Tibial artery (tissue), 4 donors: Measurements from ENCODE around the gene KRT82.

Experiments
- DNase-seq, 2 donors: peaks; one replicate each; pipeline ENCODE4 v3.0.0-alpha.2; 2019
- H3K27ac ChIP-seq, 2 donors: fragments of 200-600 bp; sonication (generic) in 1 of 2; 1 replicate in 1 of 2; 2 replicates in 1 of 2; pipeline ENCODE4 v1.5.1; 2018 to 2019; ENCODE audit warnings: mild to moderate bottlenecking in 1 of 2
- H3K27me3 ChIP-seq, 2 donors: fragments of 200-600 bp; sonication (generic) in 1 of 2; one replicate each; pipeline versions ENCODE4 v1.5.1 to v1.6.0; 2016 to 2019
- H3K36me3 ChIP-seq, 3 donors: fragments of 200-600 bp; sonication (generic) in 2 of 3; one replicate each; pipeline ENCODE4 v1.5.1; 2016 to 2019; ENCODE audit warnings: mild to moderate bottlenecking in 2 of 3
- H3K4me1 ChIP-seq, 4 donors: fragments of 200-600 bp; sonication (generic) in 2 of 4; 1 replicate in 3 of 4; 2 replicates in 1 of 4; pipeline ENCODE4 v1.5.1; 2016 to 2019
- H3K4me3 ChIP-seq, 2 donors: fragments of 200-600 bp; sonication (generic) in 1 of 2; 1 replicate in 1 of 2; 2 replicates in 1 of 2; pipeline ENCODE4 v1.5.1; 2018 to 2019; ENCODE audit warnings: mild to moderate bottlenecking in 2 of 2
- H3K9me3 ChIP-seq, 3 donors: fragments of 200-600 bp; sonication (generic) in 1 of 3; one replicate each; pipeline ENCODE4 v1.5.1; 2016 to 2019
- intact Hi-C: fragments of 100-400 bp; cut with DNase I; formaldehyde crosslinking; loops from one replicate; pipeline ENCODE4 v1.15.0; 2023; ENCODE audit warnings: low total_unique reads
- TF ChIP-seq, protein P1 (sequence below), 2 experiments: fragments of 200-600 bp in 1 of 2; fragments of 450-650 bp in 1 of 2; IDR thresholded peaks; one replicate each; pipeline ENCODE4 v1.5.1; 2017 to 2019; ENCODE audit warnings: antibody characterized with exemption in 2 of 2, mild to moderate bottlenecking in 1 of 2, moderate library complexity in 1 of 2

KRT82 gene

DNA sequence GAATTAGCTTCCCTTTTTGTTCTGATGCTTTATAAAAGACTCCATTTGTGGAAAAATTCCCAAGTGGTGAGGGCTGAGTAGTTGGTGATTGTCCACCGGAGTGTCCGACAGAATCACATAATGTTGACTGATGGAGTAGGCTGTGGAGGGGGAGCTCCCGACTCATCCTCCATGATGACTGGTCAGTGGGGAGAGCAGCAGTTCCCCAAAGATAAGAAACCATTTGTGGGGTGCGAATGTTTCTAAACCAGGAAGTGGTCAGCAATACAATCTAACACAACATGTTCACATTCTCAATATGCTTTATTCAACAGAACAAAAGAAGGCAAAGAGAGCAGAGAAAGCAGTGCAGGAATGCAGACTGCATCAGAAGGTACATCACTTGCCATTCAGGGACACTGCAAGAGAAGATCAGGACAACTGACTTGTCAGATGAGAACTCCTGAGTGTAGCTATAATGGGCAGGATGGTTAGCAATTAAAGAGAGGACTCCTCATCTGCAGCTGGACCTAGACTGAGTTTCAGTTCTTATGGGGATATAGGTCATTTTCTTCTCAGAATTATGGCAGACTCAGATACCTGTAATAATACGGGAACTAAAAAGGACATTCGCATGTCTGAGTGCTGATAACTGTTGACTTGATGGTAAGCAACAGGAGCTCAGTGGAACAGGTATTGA is 40.4 kb upstream of the KRT82 start:
- no peak overlapping the region for H3K27ac ChIP-seq
- H3K9me3 ChIP-seq = no peaks in the 10 kb centered on the region
- TF ChIP-seq, protein P1, sequence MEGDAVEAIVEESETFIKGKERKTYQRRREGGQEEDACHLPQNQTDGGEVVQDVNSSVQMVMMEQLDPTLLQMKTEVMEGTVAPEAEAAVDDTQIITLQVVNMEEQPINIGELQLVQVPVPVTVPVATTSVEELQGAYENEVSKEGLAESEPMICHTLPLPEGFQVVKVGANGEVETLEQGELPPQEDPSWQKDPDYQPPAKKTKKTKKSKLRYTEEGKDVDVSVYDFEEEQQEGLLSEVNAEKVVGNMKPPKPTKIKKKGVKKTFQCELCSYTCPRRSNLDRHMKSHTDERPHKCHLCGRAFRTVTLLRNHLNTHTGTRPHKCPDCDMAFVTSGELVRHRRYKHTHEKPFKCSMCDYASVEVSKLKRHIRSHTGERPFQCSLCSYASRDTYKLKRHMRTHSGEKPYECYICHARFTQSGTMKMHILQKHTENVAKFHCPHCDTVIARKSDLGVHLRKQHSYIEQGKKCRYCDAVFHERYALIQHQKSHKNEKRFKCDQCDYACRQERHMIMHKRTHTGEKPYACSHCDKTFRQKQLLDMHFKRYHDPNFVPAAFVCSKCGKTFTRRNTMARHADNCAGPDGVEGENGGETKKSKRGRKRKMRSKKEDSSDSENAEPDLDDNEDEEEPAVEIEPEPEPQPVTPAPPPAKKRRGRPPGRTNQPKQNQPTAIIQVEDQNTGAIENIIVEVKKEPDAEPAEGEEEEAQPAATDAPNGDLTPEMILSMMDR (IDR thresholded peaks at IDR 0.05) = no peak
- intact Hi-C loops = no loop called here
- no peaks in the 10 kb centered on the region for H3K4me1 ChIP-seq
- no peak overlapping the region for H3K4me3 ChIP-seq
- DNase-seq = no peak
- no peaks in the 10 kb centered on the region for H3K36me3 ChIP-seq
- peaks cover 0 to 9% of the 10 kb centered on the region in 2 donors for H3K27me3 ChIP-seq

GRCh38 chr12:52445876-52446275 is 39.7 kb upstream of the KRT82 start:
- no peak for DNase-seq
- peaks cover 0 to 14% of the 10 kb centered on the region in 2 donors for H3K27me3 ChIP-seq

DNA sequence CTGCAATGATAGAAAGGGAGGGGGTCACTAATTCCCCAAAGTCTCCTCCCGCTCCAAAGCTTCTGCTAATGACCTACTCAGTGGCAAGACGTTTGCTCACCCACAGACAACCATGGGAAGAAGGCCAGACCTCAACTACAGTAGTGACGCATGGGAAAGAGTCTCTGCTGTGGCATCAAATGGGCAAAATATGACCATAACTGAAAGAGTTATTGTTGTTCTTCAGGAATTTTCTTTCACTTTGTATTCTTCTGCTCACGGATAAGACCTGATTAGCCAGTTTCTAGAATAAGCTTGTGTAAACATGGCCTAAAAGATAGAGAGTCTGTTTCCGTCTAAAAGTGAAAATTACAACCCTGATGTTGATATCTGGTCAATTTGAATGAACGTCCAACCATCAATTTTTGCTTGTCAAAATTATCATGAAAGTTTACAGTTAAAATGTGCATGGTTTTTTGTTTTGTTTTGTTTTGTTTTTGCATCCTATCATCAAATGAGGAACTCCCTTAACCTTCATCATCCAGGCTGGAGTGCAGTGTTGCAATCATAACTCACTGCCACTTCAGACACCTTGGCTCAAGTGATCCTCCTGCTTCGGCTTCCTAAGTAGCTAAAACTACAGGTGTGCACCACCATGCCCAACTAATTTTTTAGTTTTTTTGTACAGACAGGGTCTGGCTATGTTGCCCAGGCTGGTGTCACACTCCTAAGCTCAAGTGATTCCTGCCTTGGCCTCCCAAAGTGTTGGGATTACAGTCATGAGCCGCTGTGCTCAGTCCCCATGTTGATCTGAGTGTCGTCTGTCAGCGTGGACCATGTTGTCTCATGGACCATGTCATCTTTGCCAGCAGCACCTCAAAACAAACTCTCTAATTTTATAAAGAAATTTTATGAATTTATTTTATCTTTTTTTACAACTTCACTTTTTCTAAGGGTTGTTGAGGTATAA is 38.8 kb upstream of the KRT82 start:
- H3K27me3 ChIP-seq = peaks cover 0 to 23% of the 10 kb centered on the region in 2 donors
- H3K27ac ChIP-seq = no peak overlapping the region
- intact Hi-C loops = no loop called here
- no peaks in the 10 kb centered on the region for H3K4me1 ChIP-seq
- H3K36me3 ChIP-seq = no peaks in the 10 kb centered on the region
- no peaks in the 10 kb centered on the region for H3K9me3 ChIP-seq
- DNase-seq = no peak
- TF ChIP-seq, protein P1 (IDR thresholded peaks at IDR 0.05) = no peak
- H3K4me3 ChIP-seq = no peak overlapping the region

More at GRCh38 chr12:52445876-52446275, 39.7 kb upstream of the KRT82 start:
- no peaks in the 10 kb centered on the region for H3K9me3 ChIP-seq
- no peak overlapping the region for H3K4me3 ChIP-seq
- TF ChIP-seq, protein P1 (IDR thresholded peaks at IDR 0.05) = no peak
- no peaks in the 10 kb centered on the region for H3K4me1 ChIP-seq
- intact Hi-C loops = no loop called here
- no peaks in the 10 kb centered on the region for H3K36me3 ChIP-seq
- no peak overlapping the region for H3K27ac ChIP-seq

DNA sequence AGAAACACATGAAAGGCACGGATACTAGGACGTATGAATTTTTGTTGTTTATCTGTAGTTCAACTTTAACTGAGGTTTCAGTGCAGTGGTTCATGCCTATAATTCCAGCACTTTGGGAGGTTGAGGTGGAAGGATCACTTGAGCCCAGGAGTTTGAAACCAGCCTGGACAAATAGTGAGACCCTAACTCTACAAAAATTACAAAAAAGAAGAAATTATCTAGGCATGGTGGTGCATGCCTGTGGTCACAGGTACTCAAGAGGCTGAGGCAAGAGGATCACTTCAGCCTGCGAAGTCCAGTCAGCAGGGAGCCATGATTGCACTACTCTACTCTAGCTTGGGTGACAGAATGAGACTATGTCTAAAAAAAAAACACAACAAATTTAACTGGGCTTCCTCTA is 37.8 kb upstream of the KRT82 start:
- DNase-seq = no peak
- no peaks in the 10 kb centered on the region for H3K36me3 ChIP-seq
- intact Hi-C loops = no loop called here
- TF ChIP-seq, protein P1 (IDR thresholded peaks at IDR 0.05) = no peak
- H3K4me1 ChIP-seq = no peaks in the 10 kb centered on the region
- no peak overlapping the region for H3K4me3 ChIP-seq
- no peaks in the 10 kb centered on the region for H3K9me3 ChIP-seq
- H3K27ac ChIP-seq = no peak overlapping the region
- H3K27me3 ChIP-seq = peaks cover 0 to 31% of the 10 kb centered on the region in 2 donors

DNA sequence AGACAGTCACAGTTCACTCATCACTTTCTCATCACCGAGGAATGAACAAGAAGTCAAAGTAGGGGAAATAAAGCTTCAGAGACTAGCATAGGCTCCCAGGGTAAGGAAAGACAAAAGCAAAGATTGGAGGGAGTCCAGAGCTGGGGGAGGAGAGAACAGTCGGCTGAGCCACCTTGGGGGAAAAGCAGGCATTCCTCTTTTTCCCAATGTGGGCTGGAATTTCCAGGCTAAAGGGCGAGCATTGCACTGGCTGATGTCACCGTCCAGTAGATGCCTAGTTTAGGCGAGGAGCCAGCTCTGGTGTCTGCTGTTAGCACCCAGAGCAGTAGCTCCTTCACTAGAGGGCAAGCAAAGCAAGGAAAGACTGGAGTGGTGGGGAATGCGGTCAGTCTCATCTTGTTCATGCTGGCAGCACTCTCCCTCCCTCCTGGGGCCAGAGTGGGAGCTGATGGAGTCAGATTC is 36.5 kb upstream of the KRT82 start:
- TF ChIP-seq, protein P1 (IDR thresholded peaks at IDR 0.05) = no peak
- DNase-seq = no peak

More for the DNA sequence above, 36.5 kb upstream of the KRT82 start:
- peaks cover 0 to 42% of the 10 kb centered on the region in 2 donors for H3K27me3 ChIP-seq
- no peaks in the 10 kb centered on the region for H3K9me3 ChIP-seq
- H3K36me3 ChIP-seq = no peaks in the 10 kb centered on the region
- H3K4me1 ChIP-seq = no peaks in the 10 kb centered on the region
- H3K27ac ChIP-seq = no peak overlapping the region
- no peak overlapping the region for H3K4me3 ChIP-seq
- intact Hi-C loops = no loop called here
